H9 (cell line): ENCODE data around the gene FOXI1. TPM values are rescaled to one million over a fixed set of nuclear protein-coding genes. Genes with fewer than 3 reads are reported as not detected.

ENCODE experiments used
- DNase-seq: peaks from one replicate; pipeline ENCODE4 v3.0.0-alpha.2; 2017
- H2AFZ ChIP-seq: one replicate; pipeline ENCODE4 v1.6.1; 2013; ENCODE audit warnings: mild to moderate bottlenecking, low read length, control low read depth, moderate library complexity
- H2AK5ac ChIP-seq: 2 replicates; pipeline ENCODE4 v1.6.1; 2013; ENCODE audit warnings: low read length, control low read depth, mixed read lengths; ENCODE audit not compliant: insufficient read length
- H2BK120ac ChIP-seq: one replicate; pipeline ENCODE4 v1.6.1; 2013; ENCODE audit warnings: low read depth, mild to moderate bottlenecking, low read length, control low read depth, inconsistent platforms; ENCODE audit not compliant: poor library complexity, severe bottlenecking
- H2BK12ac ChIP-seq: 2 replicates; pipeline ENCODE4 v1.6.1; 2013; ENCODE audit warnings: low read length, control low read depth, mixed read lengths, low read depth; ENCODE audit not compliant: insufficient read length
- H2BK15ac ChIP-seq: 2 replicates; pipeline ENCODE4 v1.6.1; 2013; ENCODE audit warnings: low read depth, low read length, control low read depth
- H2BK20ac ChIP-seq: one replicate; pipeline ENCODE4 v1.6.1; 2013; ENCODE audit warnings: low read depth, mild to moderate bottlenecking, low read length, control low read depth, inconsistent platforms; ENCODE audit not compliant: poor library complexity, severe bottlenecking
- H2BK5ac ChIP-seq: 2 replicates; pipeline ENCODE4 v1.6.1; 2013; ENCODE audit warnings: low read length, control low read depth, mixed read lengths; ENCODE audit not compliant: insufficient read length
- H3K14ac ChIP-seq: 2 replicates; pipeline ENCODE4 v1.6.1; 2013; ENCODE audit warnings: low read length, control low read depth; ENCODE audit not compliant: insufficient read depth
- H3K18ac ChIP-seq: 2 replicates; pipeline ENCODE4 v1.6.1; 2013; ENCODE audit warnings: low read depth, mild to moderate bottlenecking, mixed read lengths, low read length, control low read depth; ENCODE audit not compliant: insufficient read length
- H3K23ac ChIP-seq: 2 replicates; pipeline ENCODE4 v1.6.1; 2013; ENCODE audit warnings: low read length, control low read depth, mixed read lengths, low read depth; ENCODE audit not compliant: insufficient read length
- H3K23me2 ChIP-seq: 2 replicates; pipeline ENCODE4 v1.6.1; 2013; ENCODE audit warnings: low read depth, mild to moderate bottlenecking, mixed read lengths, low read length, control low read depth; ENCODE audit not compliant: insufficient read length, poor library complexity, severe bottlenecking
- H3K27ac ChIP-seq: 2 replicates; pipeline ENCODE4 v1.5.1; 2013; ENCODE audit warnings: low read length, control low read depth, mixed read lengths, low read depth; ENCODE audit not compliant: insufficient read length
- H3K27me3 ChIP-seq: 2 replicates; pipeline ENCODE4 v1.6.1; 2013; ENCODE audit warnings: low read length, control low read depth, inconsistent platforms; ENCODE audit not compliant: insufficient read depth
- H3K4ac ChIP-seq: 2 replicates; pipeline ENCODE4 v1.6.1; 2013; ENCODE audit warnings: low read depth, mild to moderate bottlenecking, control low read depth, inconsistent platforms, low read length, moderate library complexity
- H3K4me1 ChIP-seq: 2 replicates; pipeline ENCODE4 v1.6.1; 2013; ENCODE audit warnings: low read length, control low read depth, inconsistent platforms; ENCODE audit not compliant: insufficient read depth
- H3K4me2 ChIP-seq: 2 replicates; pipeline ENCODE4 v1.6.1; 2013; ENCODE audit warnings: low read length, control low read depth, mixed read lengths; ENCODE audit not compliant: insufficient read length, insufficient read depth
- H3K56ac ChIP-seq: 2 replicates; pipeline ENCODE4 v1.6.1; 2013; ENCODE audit warnings: low read depth, mild to moderate bottlenecking, mixed read lengths, low read length, control low read depth; ENCODE audit not compliant: insufficient read length
- H3K79me1 ChIP-seq: 2 replicates; pipeline ENCODE4 v1.6.1; 2013; ENCODE audit warnings: low read depth, mild to moderate bottlenecking, moderate library complexity, low read length, control low read depth, inconsistent platforms; ENCODE audit not compliant: insufficient read depth, poor library complexity, severe bottlenecking
- H3K79me2 ChIP-seq: 2 replicates; pipeline ENCODE4 v1.6.1; 2013; ENCODE audit warnings: low read length, control low read depth, inconsistent platforms; ENCODE audit not compliant: insufficient read depth
- H3K9ac ChIP-seq: 2 replicates; pipeline ENCODE4 v1.6.1; 2013; ENCODE audit warnings: low read length, control low read depth, mixed read lengths; ENCODE audit not compliant: insufficient read length; ENCODE audit errors: extremely low read depth
- H3K9me3 ChIP-seq: one replicate; pipeline ENCODE4 v1.6.1; 2013; ENCODE audit warnings: low read depth, low read length, inconsistent platforms; ENCODE audit not compliant: control insufficient read depth
- H3T11ph ChIP-seq: one replicate; pipeline ENCODE4 v1.6.1; 2013; ENCODE audit warnings: mild to moderate bottlenecking, low read length, control low read depth, inconsistent platforms
- H4K20me1 ChIP-seq: one replicate; pipeline ENCODE4 v1.6.1; 2013; ENCODE audit not compliant: control insufficient read depth, insufficient read length, insufficient read depth
- H4K5ac ChIP-seq: 2 replicates; pipeline ENCODE4 v1.6.1; 2013; ENCODE audit warnings: low read depth, mild to moderate bottlenecking, mixed read lengths, low read length, control low read depth; ENCODE audit not compliant: insufficient read length
- H4K8ac ChIP-seq: replicated peaks from 2 replicates; pipeline ENCODE4 v1.6.1; 2013; ENCODE audit warnings: low read length, control low read depth, mixed read lengths, low read depth; ENCODE audit not compliant: insufficient read length
- H4K91ac ChIP-seq: 2 replicates; pipeline ENCODE4 v1.6.1; 2013; ENCODE audit warnings: low read depth, mild to moderate bottlenecking, moderate library complexity, mixed read lengths, low read length, control low read depth; ENCODE audit not compliant: insufficient read length
- H3K27ac Mint-ChIP-seq, 3 experiments: 2 replicates in 2 of 3; 3 replicates in 1 of 3; pipeline ENCODE4 v1.8.0; 2020 to 2021; ENCODE audit warnings: mixed read lengths in 3 of 3, mild to moderate bottlenecking in 1 of 3, moderate library complexity in 1 of 3
- H3K27me3 Mint-ChIP-seq: 2 replicates; pipeline ENCODE4 v1.8.0; 2021; ENCODE audit warnings: low read depth, mild to moderate bottlenecking, moderate library complexity, mixed read lengths
- H3K36me3 Mint-ChIP-seq, 3 experiments: 2 replicates in 2 of 3; 3 replicates in 1 of 3; pipeline ENCODE4 v1.8.0; 2020 to 2021; ENCODE audit warnings: low read depth in 3 of 3, mixed read lengths in 3 of 3; ENCODE audit not compliant: insufficient read depth in 1 of 3
- H3K4me1 Mint-ChIP-seq, 2 experiments: 2 replicates each; pipeline ENCODE4 v1.8.0; 2020; ENCODE audit warnings: mixed read lengths in 2 of 2
- H3K4me3 Mint-ChIP-seq, 2 experiments: 2 replicates in 1 of 2; 3 replicates in 1 of 2; pipeline ENCODE4 v1.8.0; 2020 to 2021; ENCODE audit warnings: mild to moderate bottlenecking in 2 of 2, mixed read lengths in 2 of 2, moderate library complexity in 1 of 2
- H3K9me3 Mint-ChIP-seq, 2 experiments: 2 replicates in 1 of 2; 3 replicates in 1 of 2; pipeline ENCODE4 v1.8.0; 2020; ENCODE audit warnings: mild to moderate bottlenecking in 2 of 2, mixed read lengths in 2 of 2, moderate library complexity in 1 of 2
- CTCF ChIP-seq: fragments of 200-600 bp; sonication (generic); conservative IDR thresholded peaks from 3 replicates; pipeline ENCODE4 v1.8.0; 2021; ENCODE audit warnings: antibody characterized with exemption, mild to moderate bottlenecking
- WGBS: extraction: QIAGEN DNeasy Blood & Tissue Kit; methylation state at CpG from one replicate; pipeline ENCODE4 v1.1.7; 2013; ENCODE audit warnings: missing lambda C conversion rate, low lambda C conversion rate, mixed read lengths; ENCODE audit not compliant: insufficient read length; ENCODE audit errors: extremely low coverage; 5-methylcytosine and 5-hydroxymethylcytosine counted together
- total RNA-seq: library from RNA; stranded (reverse); gene quantifications from 2 replicates; pipeline ENCODE4 v1.2.1, GENCODE V29; 2021

The FOXI1 gene
- total RNA-seq, 1 experiment from 2014 or later: not detected

GRCh38 chr5:170081616-170082015 lies 24.1 kb upstream of the FOXI1 start:
- peaks cover 12% of the 10 kb centered on the region for H3K27me3 Mint-ChIP-seq

More at GRCh38 chr5:170081616-170082015, 24.1 kb upstream of the FOXI1 start:
- Histone ChIP-seq H2AFZ (no peak overlapping the region), H3K4me2 (no peak overlapping the region), H2BK15ac (no peak overlapping the region), H2AK5ac (no peak overlapping the region), H3K18ac (no peak overlapping the region), H3K79me1 (no peaks in the 10 kb centered on the region), H3T11ph (no peak overlapping the region), H2BK5ac (no peak overlapping the region), H3K4me1 (no peaks in the 10 kb centered on the region), H3K56ac (no peak overlapping the region), H3K23me2 (no peaks in the 10 kb centered on the region), H3K23ac (no peak overlapping the region), H2BK120ac (no peak overlapping the region), H3K79me2 (no peaks in the 10 kb centered on the region), H2BK20ac (no peak overlapping the region), H4K5ac (no peak overlapping the region), H4K91ac (no peak overlapping the region), H3K27ac (no peak overlapping the region), H3K9ac (no peak overlapping the region), H3K9me3 (no peaks in the 10 kb centered on the region), H3K14ac (no peak overlapping the region), H3K4ac (no peak overlapping the region), H2BK12ac (no peak overlapping the region), H3K27me3 (no peaks in the 10 kb centered on the region), H4K20me1 (no peaks in the 10 kb centered on the region), H4K8ac (no peak overlapping the region)
- H3K4me3 Mint-ChIP-seq: no peak overlapping the region
- no peaks in the 10 kb centered on the region for H3K4me1 Mint-ChIP-seq
- WGBS: no CpG with 5 or more reads among the region's 4 CpGs
- H3K9me3 Mint-ChIP-seq: no peaks in the 10 kb centered on the region
- DNase-seq: no peak
- no peaks in the 10 kb centered on the region; a peak in 1 of 7 replicates for H3K36me3 Mint-ChIP-seq
- no peak overlapping the region for H3K27ac Mint-ChIP-seq
- TF ChIP-seq CTCF: no peak
